CD4-positive, alpha-beta T cell treated with Interleukin-6 for 4 hours (primary cell): ENCODE measurements around the gene PKMYT1.

Experiments
- DNase-seq: peaks from one replicate; pipeline ENCODE4 v3.0.0-alpha.2; 2020; ENCODE audit warnings: mixed read lengths

Gene PKMYT1

GRCh38 chr16:2980227-2981176, at the start of gene PKMYT1:
Gene PKMYT1 (minus strand): TSS chr16:2980446. CDS start chr16:2979657, 789 bp downstream.
- DNase-seq: peak; percentile 95

GRCh38 chr16:3029491-3030221, 49.4 kb upstream of the PKMYT1 start:
- peak; percentile 53 for DNase-seq

GRCh38 chr16:3028716-3029319, 48.6 kb upstream of the PKMYT1 start:
- no peak for DNase-seq

- peak; percentile 94 for DNase-seq
Measured at GRCh38 chr16:3027983-3028715, 47.9 kb upstream of the PKMYT1 start.

- DNase-seq: no peak
Measured at GRCh38 chr16:3027489-3027795, 47.2 kb upstream of the PKMYT1 start.

DNA sequence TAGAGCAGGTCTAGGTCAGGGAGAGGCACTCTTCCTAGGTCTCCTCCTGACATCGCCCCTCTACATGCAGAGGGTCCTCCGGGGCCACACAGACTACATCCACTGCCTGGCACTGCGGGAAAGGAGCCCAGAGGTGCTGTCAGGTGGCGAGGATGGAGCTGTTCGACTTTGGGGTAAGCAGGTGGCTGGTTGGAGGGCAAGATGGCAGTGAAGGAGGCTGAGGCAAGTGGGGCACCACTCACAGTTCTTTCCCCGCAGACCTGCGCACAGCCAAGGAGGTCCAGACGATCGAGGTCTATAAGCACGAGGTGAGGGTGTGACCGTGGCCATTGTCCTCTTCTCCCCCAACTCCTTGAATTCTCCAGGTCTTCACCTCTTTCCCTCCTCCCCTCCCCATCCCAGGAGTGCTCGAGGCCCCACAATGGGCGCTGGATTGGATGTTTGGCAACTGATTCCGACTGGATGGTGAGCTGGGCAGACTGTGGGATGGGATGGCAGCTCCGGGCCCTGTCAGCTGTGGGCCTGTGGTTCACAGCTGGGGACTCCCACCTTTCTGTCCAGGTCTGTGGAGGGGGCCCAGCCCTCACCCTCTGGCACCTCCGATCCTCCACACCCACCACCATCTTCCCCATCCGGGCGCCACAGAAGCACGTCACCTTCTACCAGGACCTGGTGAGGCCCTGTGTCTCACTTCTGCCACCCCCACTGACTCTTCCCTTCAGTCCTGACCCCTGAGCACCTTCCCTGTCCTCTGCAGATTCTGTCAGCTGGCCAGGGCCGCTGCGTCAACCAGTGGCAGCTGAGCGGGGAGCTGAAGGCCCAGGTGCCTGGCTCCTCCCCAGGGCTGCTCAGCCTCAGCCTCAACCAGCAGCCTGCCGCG, 46.6 kb upstream of the PKMYT1 start:
- no peak for DNase-seq

DNA sequence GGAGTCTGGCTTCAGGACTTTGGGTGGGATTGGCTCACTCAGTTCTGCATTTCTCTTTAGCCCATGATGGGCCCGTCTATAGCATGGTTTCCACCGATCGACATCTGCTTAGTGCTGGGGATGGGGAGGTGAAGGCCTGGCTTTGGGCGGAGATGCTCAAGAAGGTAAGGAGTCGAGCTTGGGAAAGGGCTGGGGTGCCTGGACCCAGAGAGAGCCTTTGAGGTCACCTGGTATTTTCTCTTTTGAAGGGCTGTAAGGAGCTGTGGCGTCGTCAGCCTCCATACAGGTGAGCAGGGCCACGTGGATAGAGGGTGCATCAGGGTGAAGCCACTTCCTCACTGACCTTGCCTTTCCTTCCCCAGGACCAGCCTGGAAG, 45.7 kb upstream of the PKMYT1 start:
- no peak for DNase-seq

DNA sequence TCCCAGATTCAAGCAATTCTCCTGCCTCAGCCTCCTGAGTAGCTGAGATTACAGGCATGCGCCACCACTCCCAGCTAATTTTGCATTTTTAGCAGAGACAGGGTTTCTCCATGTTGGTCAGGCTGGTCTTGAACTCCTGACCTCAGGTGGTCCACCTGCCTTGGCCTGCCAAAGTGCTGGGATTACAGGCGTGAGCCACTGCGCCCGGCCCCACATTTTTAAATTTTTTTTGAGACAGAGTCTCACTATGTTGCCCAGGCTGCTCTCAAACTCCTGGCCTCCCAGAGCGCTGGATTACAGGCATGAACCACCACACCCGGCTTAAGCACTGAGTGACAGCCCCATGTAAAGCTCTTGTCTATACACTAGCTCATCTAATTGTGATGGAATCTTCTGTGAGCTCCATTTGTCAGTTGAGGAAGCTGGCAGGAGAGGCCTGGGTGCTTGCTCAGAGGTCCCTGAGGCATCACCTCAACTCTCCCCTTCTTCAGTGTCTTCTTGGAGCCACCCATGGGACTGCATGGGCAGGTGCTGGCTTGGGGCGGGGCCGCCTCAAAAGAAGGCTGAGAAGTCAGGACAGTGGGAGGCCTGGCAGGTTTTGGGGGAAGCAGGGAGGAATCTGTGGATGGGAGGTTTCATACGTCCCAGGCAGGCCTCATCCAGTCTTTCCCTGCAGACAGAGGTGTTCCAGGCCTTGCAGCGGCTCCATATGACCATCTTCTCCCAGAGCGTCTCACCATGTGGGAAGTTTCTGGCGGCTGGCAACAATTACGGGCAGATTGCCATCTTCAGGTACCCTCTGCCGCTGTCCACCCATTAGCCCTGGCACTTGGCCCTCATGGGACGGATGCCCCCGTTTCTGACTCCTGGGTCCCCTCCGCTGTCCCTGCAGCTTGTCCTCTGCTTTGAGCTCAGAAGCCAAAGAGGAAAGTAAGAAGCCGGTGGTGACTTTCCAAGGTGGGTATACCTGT, 45.1 kb upstream of the PKMYT1 start:
- DNase-seq: no peak

GRCh38 chr16:3023669-3024478, 43.6 kb upstream of the PKMYT1 start, which contains the start of the genes HCFC1R1 and THOC6:
Gene HCFC1R1 (minus strand): TSS chr16:3023942. CDS start chr16:3023941, 1 bp downstream.
Gene THOC6 (plus strand): TSS chr16:3024035. CDS start chr16:3024327, 292 bp downstream.
- DNase-seq: peak; percentile 97

- peak; percentile 41 for DNase-seq
Measured at GRCh38 chr16:3023415-3023668, 43.1 kb upstream of the PKMYT1 start.

DNA sequence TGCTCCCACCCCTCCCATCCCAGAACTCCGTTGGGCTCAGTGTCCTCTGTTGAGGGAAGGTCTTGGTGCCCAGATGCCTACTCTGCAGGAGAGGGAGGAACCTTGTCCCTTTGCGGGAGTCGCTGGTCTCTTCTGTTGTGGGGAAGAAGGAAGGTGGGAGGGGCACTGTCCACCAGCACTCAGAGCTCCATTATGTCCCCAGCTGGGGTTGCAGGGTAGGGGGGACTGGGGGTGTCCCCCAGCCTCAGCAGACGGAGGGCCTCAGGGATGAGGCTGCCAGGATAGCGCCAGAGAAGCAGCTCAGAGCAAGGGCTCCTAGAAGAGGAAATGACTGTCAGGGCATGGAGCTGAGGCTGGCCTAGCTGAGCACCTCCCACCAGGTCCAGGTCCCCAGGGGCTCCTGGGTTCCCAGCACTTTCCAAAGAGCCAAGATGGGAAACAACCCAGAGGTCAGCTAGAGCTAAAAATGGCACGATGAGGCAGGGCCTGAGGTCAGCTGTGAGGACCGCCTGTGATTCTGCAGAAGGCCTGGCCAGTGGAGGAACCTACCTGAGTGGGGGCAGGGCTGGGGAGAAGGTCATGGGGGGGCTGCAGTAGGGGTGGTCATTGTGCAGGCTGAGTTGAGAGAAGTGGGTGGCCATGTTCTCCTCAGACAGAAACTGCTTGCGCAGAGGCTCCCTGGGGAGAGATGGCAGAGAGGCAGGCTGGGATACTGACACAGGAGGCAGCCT, 42.6 kb upstream of the PKMYT1 start:
- DNase-seq: peak; percentile 44

DNA sequence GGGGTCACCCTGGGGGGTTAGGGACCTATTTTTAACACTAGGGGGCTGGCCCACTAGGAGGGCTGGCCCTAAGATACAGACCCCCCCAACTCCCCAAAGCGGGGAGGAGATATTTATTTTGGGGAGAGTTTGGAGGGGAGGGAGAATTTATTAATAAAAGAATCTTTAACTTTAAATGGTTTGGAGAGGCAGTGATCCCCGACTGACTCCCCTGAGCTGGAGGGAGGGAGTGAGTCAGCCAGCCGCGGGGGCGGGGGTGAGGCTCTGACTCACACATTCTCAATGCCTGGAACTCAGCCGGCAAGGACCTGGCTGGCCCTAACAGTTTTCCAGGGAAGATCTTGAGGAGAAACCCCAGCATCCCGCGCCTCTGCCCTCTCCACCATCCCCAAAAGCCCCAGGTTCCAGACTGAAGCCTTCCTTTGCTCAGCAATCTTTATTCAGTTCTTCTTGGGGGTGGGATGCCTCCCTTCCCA, 42.0 kb upstream of the PKMYT1 start:
- DNase-seq: peak; percentile 92

GRCh38 chr16:3021449-3022207, 41.4 kb upstream of the PKMYT1 start:
- DNase-seq: peak; percentile 91

GRCh38 chr16:3020604-3021448, 40.6 kb upstream of the PKMYT1 start:
- peak; percentile 89 for DNase-seq

DNA sequence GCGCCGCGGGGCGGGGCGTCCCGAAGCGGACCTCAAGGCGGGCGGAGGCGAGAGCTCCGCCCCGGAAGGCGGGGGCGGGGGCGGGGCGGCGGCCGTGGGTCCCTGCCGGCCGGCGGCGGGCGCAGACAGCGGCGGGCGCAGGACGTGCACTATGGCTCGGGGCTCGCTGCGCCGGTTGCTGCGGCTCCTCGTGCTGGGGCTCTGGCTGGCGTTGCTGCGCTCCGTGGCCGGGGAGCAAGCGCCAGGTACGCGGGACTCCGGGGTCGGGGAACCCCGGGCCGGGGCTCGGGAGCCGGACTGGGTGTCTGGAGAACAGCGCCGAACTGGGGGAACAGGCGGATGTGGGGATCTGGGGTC, 40.0 kb upstream of the PKMYT1 start, which contains the start of gene TNFRSF12A:
Gene TNFRSF12A (plus strand): TSS at position 122 of the 357 bp plus-strand sequence. CDS start 30 bp downstream, at position 152.
- peak; percentile 82 for DNase-seq

DNA sequence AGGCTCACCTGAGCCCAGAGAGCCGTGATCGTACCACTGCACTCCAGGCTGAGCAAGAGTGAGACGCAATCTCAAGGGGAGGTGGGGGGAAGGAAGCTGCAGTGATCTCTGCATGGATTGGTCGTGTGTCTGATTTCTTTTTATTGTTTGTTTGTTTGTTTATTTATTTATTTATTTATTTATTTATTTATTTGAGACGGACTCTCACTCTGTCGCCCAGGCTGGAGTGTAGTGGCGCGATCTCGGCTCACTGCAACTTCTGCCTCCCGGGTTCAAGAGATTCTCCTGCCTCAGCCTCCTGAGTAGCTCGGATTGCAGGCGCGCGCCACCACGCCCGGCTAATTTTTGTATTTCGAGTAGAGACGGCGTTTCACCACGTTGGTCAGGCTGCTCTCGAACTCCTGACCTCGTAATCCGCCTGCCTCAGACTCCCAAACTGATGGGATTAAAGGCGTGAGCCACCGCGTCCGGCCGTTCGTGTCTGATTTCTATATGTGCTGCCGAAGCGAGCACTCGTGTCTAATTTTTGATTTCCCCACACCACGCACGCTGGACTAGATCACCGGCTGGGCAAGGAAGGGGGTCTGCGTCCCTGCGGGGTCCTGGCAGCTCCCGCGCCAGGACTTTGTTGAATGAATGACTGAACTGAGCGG, 39.5 kb upstream of the PKMYT1 start:
- no peak for DNase-seq
